Measurements from ENCODE around the gene TMOD1. TPM values are rescaled to one million over a fixed set of nuclear protein-coding genes. Genes with fewer than 3 reads are reported as not detected.

TMOD1 gene
- total and polyA plus RNA-seq, 2 of the 8 experiments (the other 6 are each of a cell fraction or from before 2014, with no cell fraction given): 0.17 to 0.88 TPM

DNA sequence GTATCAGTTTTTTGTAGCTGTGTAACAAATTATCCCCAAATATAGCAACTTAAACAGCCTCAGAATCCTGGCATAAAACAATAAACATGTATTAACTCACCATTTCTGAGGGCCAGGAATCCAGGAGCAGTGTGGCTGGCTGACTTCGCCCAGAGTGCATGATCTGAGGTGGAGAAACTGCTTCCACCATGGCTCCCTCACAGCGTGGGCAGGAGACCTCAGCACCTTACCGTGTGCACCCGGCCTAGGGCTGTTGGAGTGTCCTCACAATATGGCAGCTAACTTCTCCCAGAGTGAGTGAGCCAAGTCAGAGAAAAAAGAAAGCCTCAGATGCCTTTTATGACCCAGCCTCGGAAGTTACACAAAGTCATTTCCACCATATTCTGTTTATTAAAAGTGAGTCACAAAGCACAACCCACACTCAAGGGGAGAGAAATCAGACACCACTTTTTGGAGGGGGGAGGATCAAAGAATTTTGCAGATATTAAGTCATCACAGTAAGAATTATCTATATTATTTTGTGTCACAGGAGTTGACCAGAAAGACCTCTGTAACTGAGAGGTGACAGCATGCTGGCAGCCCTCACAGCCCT lies 72.1 kb downstream of the TMOD1 start:
- Histone ChIP-seq H4K5ac (ENCODE audit: insufficient read length, low read depth, low read length) (no peak overlapping the region), H3K9me3 (ENCODE audit: insufficient read depth in 2 of 2, low read depth in 1 of 2, low read length in 1 of 2) (no peaks in the 10 kb centered on the region; a peak in 1 of 4 replicates), H3K79me2 (ENCODE audit: control insufficient read depth in 1 of 2, insufficient read depth in 2 of 2, low read length in 2 of 2) (no peaks in the 10 kb centered on the region), H2BK5ac (ENCODE audit: low read depth, low read length) (no peak overlapping the region), H3K4me3 (ENCODE audit: extremely low read depth in 1 of 4, insufficient read depth in 2 of 4, low read depth in 3 of 4, low read length in 4 of 4) (no peak overlapping the region), H3K27ac (ENCODE audit: low read depth, low read length) (no peak overlapping the region), H3K4me2 (ENCODE audit: insufficient read depth in 1 of 2, low read depth in 2 of 2, low read length in 2 of 2) (no peak overlapping the region), H2BK12ac (ENCODE audit: low read depth, low read length) (no peak overlapping the region), H3K18ac (ENCODE audit: extremely low read depth, low read length) (no peak overlapping the region), H2BK15ac (ENCODE audit: low read length) (no peak overlapping the region), H4K20me1 (replicated peaks in 1 of 2; ENCODE audit: control insufficient read depth in 1 of 2, insufficient read depth in 2 of 2, low read length in 2 of 2) (no peaks in the 10 kb centered on the region), H2BK120ac (replicated peaks; ENCODE audit: low read depth, low read length) (no peak overlapping the region), H3K4me1 (replicated peaks in 1 of 4; ENCODE audit: control insufficient read depth in 3 of 4, insufficient read depth in 4 of 4, low read length in 3 of 4) (no peaks in the 10 kb centered on the region), H3K79me1 (ENCODE audit: low read depth, low read length) (no peaks in the 10 kb centered on the region), H4K91ac (replicated peaks; ENCODE audit: insufficient read length, low read length) (no peak overlapping the region), H2AK5ac (ENCODE audit: low read depth, low read length) (no peak overlapping the region), H3K9ac (replicated peaks in 1 of 4; ENCODE audit: extremely low read depth in 1 of 4, low read depth in 3 of 4, low read length in 3 of 4) (no peak overlapping the region), H3K27me3 (replicated peaks in 1 of 4; ENCODE audit: control insufficient read depth in 3 of 4, extremely low read depth in 1 of 4, insufficient read depth in 3 of 4, low read length in 3 of 4) (no peaks in the 10 kb centered on the region), H3K23me2 (ENCODE audit: low read depth, low read length) (no peaks in the 10 kb centered on the region), H3K36me3 (ENCODE audit: control insufficient read depth in 2 of 4, insufficient read depth in 4 of 4, low read length in 3 of 4) (no peaks in the 10 kb centered on the region), H4K8ac (ENCODE audit: extremely low read depth, insufficient read depth, low read length) (no peak overlapping the region), H3K56ac (replicated peaks; ENCODE audit: insufficient read length, low read depth, low read length) (no peak overlapping the region), H2BK20ac (ENCODE audit: low read length) (no peak overlapping the region), H3K23ac (ENCODE audit: insufficient read length) (no peak overlapping the region), H2AFZ (ENCODE audit: low read length) (no peak overlapping the region), H3K4ac (replicated peaks; ENCODE audit: insufficient read length, low read depth, low read length) (peak overlapping the region; percentile 33), H3K14ac (ENCODE audit: insufficient read length) (no peak overlapping the region)
- ChIA-PET POLR2A (ENCODE audit: partially characterized antibody) (interaction anchor here (0.9 kb wide), 1 partner anchor 536 kb away, joined by 3 read pairs; no protein-coding TSS in a partner anchor), CTCF (ENCODE audit: partially characterized antibody) (interaction anchor here (1.5 to 3.2 kb wide), 3 partner anchors 25 to 104 kb away, joined by 3 to 14 read pairs (median 10); no protein-coding TSS in a partner anchor)
- DNase-seq (ENCODE audit: low read depth in 1 of 2, low spot score in 2 of 2) (no peak), FAIRE-seq (no peak)
- 92% methylated on average over 5 of the region's 5 CpGs; no CpG with 5 or more reads in 1 of the 2 experiments for WGBS, 2 experiments (ENCODE audit: extremely low coverage in 1 of 2, insufficient coverage in 1 of 2, insufficient read length in 1 of 2, insufficient replicate concordance in 2 of 2, low coverage in 1 of 2, low lambda C conversion rate in 2 of 2, missing lambda C conversion rate in 1 of 2)
- no peak for TF ChIP-seq FOSL1 (IDR thresholded peaks at IDR 0.05; ENCODE audit: insufficient read depth, low read depth, low read length)
- no peak for TF ChIP-seq SAP30 (IDR thresholded peaks at IDR 0.05; ENCODE audit: insufficient read depth, insufficient replicate concordance, low read length)
- no peak for TF ChIP-seq PHF8 (conservative IDR thresholded peaks at IDR 0.05; ENCODE audit: low read depth, low read length)
- no peak for TF ChIP-seq BACH1 (IDR thresholded peaks at IDR 0.05; ENCODE audit: low read length)
- no peak for TF ChIP-seq RAD21 (IDR thresholded peaks at IDR 0.05 in 1 of 2, conservative IDR thresholded peaks at IDR 0.05 in 1 of 2; ENCODE audit: low read depth in 2 of 2, low read length in 2 of 2)
- TF ChIP-seq EZH2 (IDR thresholded peaks at IDR 0.05; ENCODE audit: low read depth, low read length, severe bottlenecking): no peak
- no peak for TF ChIP-seq BCL11A (IDR thresholded peaks at IDR 0.05; ENCODE audit: low read depth in 2 of 2, low read length in 2 of 2)
- no peak for TF ChIP-seq SIX5 (IDR thresholded peaks at IDR 0.05; ENCODE audit: low read depth, low read length)
- no peak for TF ChIP-seq ASH2L (IDR thresholded peaks at IDR 0.05; ENCODE audit: low read length)
- TF ChIP-seq, protein P1, sequence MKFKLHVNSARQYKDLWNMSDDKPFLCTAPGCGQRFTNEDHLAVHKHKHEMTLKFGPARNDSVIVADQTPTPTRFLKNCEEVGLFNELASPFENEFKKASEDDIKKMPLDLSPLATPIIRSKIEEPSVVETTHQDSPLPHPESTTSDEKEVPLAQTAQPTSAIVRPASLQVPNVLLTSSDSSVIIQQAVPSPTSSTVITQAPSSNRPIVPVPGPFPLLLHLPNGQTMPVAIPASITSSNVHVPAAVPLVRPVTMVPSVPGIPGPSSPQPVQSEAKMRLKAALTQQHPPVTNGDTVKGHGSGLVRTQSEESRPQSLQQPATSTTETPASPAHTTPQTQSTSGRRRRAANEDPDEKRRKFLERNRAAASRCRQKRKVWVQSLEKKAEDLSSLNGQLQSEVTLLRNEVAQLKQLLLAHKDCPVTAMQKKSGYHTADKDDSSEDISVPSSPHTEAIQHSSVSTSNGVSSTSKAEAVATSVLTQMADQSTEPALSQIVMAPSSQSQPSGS (IDR thresholded peaks at IDR 0.05; ENCODE audit: low read length): no peak
- TF ChIP-seq EP300 (IDR thresholded peaks at IDR 0.05; ENCODE audit: borderline replicate concordance in 1 of 2, low read depth in 2 of 2, low read length in 2 of 2): no peak

Data from H1 (cell line).